BE2C (cell line): ENCODE measurements around the gene IGF2R.

Experiments
- DNase-seq: peaks from one replicate; pipeline ENCODE4 v3.0.0-alpha.2; 2020
- H3K27me3 ChIP-seq: fragments of 250-450 bp; sonication (Bioruptor Pico); 2 replicates; pipeline ENCODE4 v1.5.1; 2020; ENCODE audit warnings: mild to moderate bottlenecking
- H3K36me3 ChIP-seq: fragments of 250-450 bp; sonication (Bioruptor Pico); 2 replicates; pipeline ENCODE4 v1.5.1; 2020; ENCODE audit warnings: mild to moderate bottlenecking
- H3K4me1 ChIP-seq: fragments of 250-450 bp; sonication (Bioruptor Pico); 2 replicates; pipeline ENCODE4 v1.5.1; 2020
- H3K4me3 ChIP-seq: 2 replicates; pipeline ENCODE4 v1.5.1; 2011; ENCODE audit warnings: low read depth, low read length
- H3K9me3 ChIP-seq: fragments of 250-450 bp; sonication (Bioruptor Pico); 2 replicates; pipeline ENCODE4 v1.5.1; 2020
- CTCF ChIP-seq: IDR thresholded peaks from 2 replicates; pipeline ENCODE4 v1.5.1; 2012; ENCODE audit warnings: mild to moderate bottlenecking, low read depth, low read length

Gene IGF2R

GRCh38 chr6:160115421-160115820 lies 146.5 kb downstream of the IGF2R start:
- Histone ChIP-seq H3K36me3 (no peaks in the 10 kb centered on the region), H3K4me3 (no peak overlapping the region), H3K27me3 (no peaks in the 10 kb centered on the region), H3K9me3 (no peaks in the 10 kb centered on the region; the same call in 1 of the 2 replicates), H3K4me1 (no peaks in the 10 kb centered on the region; the same call in 1 of the 2 replicates)
- no peak for TF ChIP-seq CTCF
- no peak for DNase-seq

- no peak overlapping the region for H3K4me3 ChIP-seq
- no peaks in the 10 kb centered on the region for H3K36me3 ChIP-seq
- no peaks in the 10 kb centered on the region for H3K27me3 ChIP-seq
- no peak for DNase-seq
- TF ChIP-seq CTCF: no peak
- no peaks in the 10 kb centered on the region; the same call in 1 of the 2 replicates for H3K4me1 ChIP-seq
- H3K9me3 ChIP-seq: no peaks in the 10 kb centered on the region; the same call in 1 of the 2 replicates
These were observed 147.5 kb downstream of the IGF2R start for GRCh38 chr6:160116411-160116810.

GRCh38 chr6:160117137-160117536 lies 148.3 kb downstream of the IGF2R start:
- DNase-seq: no peak
- no peak overlapping the region for H3K4me3 ChIP-seq
- no peaks in the 10 kb centered on the region; the same call in 1 of the 2 replicates for H3K4me1 ChIP-seq
- no peaks in the 10 kb centered on the region for H3K27me3 ChIP-seq
- no peaks in the 10 kb centered on the region for H3K36me3 ChIP-seq
- no peak for TF ChIP-seq CTCF
- no peaks in the 10 kb centered on the region; the same call in 1 of the 2 replicates for H3K9me3 ChIP-seq

GRCh38 chr6:160118620-160119229 lies 149.8 kb downstream of the IGF2R start:
- H3K9me3 ChIP-seq: no peaks in the 10 kb centered on the region; the same call in 1 of the 2 replicates
- no peak for TF ChIP-seq CTCF
- no peaks in the 10 kb centered on the region for H3K4me1 ChIP-seq
- H3K4me3 ChIP-seq: no peak overlapping the region
- H3K36me3 ChIP-seq: no peaks in the 10 kb centered on the region
- no peak for DNase-seq
- H3K27me3 ChIP-seq: no peaks in the 10 kb centered on the region

- no peaks in the 10 kb centered on the region for H3K36me3 ChIP-seq
These were observed 151.2 kb downstream of the IGF2R start for GRCh38 chr6:160120087-160120486.

More at GRCh38 chr6:160120087-160120486, 151.2 kb downstream of the IGF2R start:
- TF ChIP-seq CTCF: no peak
- DNase-seq: no peak
- no peaks in the 10 kb centered on the region; the same call in 1 of the 2 replicates for H3K9me3 ChIP-seq
- H3K27me3 ChIP-seq: no peaks in the 10 kb centered on the region
- no peaks in the 10 kb centered on the region for H3K4me1 ChIP-seq
- no peak overlapping the region for H3K4me3 ChIP-seq
